A549 (cell line): ENCODE results near the gene P3H2.

Source experiments
- CTCF ChIP-seq: fragments of >200 bp; sonication (Bioruptor Twin); formaldehyde crosslinking; IDR thresholded peaks from 3 replicates; pipeline ENCODE4 v1.5.1; 2016
- EP300 ChIP-seq, 2 experiments: fragments of >200 bp; sonication (Bioruptor Twin); formaldehyde crosslinking; IDR thresholded peaks; 2 replicates in 1 of 2; 3 replicates in 1 of 2; pipeline ENCODE4 v1.6.1; 2016 to 2017
- HDAC2 ChIP-seq: fragments of 200-600 bp; sonication (generic); IDR thresholded peaks from 2 replicates; pipeline ENCODE4 v1.6.1; 2016
- REST ChIP-seq: fragments of 200-600 bp; sonication (generic); IDR thresholded peaks from 2 replicates; pipeline ENCODE4 v1.6.1; 2016; ENCODE audit warnings: antibody characterized with exemption, mild to moderate bottlenecking, moderate library complexity
- ZSCAN20 ChIP-seq: fragments of 250-450 bp; sonication (Bioruptor Pico); IDR thresholded peaks from 2 replicates; pipeline ENCODE4 v1.8.0; 2022; ENCODE audit warnings: mild to moderate bottlenecking, moderate library complexity

- TF ChIP-seq REST, result no peak
- no peak for TF ChIP-seq CTCF
- no peak for TF ChIP-seq HDAC2
- TF ChIP-seq EP300 (IDR thresholded peaks at IDR 0.05), result no peak
- TF ChIP-seq ZSCAN20 (CRISPR knock-in tag), result no peak
Measured at GRCh38 chr3:190121383-190121782, 686 bp upstream of the P3H2 start.
